ENCODE results near the gene CCDC8.
"Not testable (repeated sequence)": the region's sequence is repeated elsewhere in the genome, so short reads cannot be mapped to it uniquely, and the experiment has no call there.

The CCDC8 gene

GRCh38 chr19:46413262-46414031, at the start of gene CCDC8:
Gene CCDC8 (minus strand): TSS chr19:46413564. CDS start chr19:46412810, 754 bp downstream.
- DNase-seq, result peak; percentile 86

GRCh38 chr19:46461537-46461936, 48.2 kb upstream of the CCDC8 start:
- DNase-seq, result no peak

- DNase-seq, result no peak
Measured at GRCh38 chr19:46460981-46461380, 47.6 kb upstream of the CCDC8 start.

GRCh38 chr19:46460055-46460454, 46.7 kb upstream of the CCDC8 start:
- no peak for DNase-seq

GRCh38 chr19:46456930-46457329, 43.6 kb upstream of the CCDC8 start:
- no peak for DNase-seq

GRCh38 chr19:46454244-46454643, 40.9 kb upstream of the CCDC8 start:
- DNase-seq, result no peak

- DNase-seq, result no peak
Measured at GRCh38 chr19:46453661-46454060, 40.3 kb upstream of the CCDC8 start.

- DNase-seq, result no peak
Measured at GRCh38 chr19:46452186-46452585, 38.8 kb upstream of the CCDC8 start.

- DNase-seq, result no peak
Measured at GRCh38 chr19:46451352-46451751, 38.0 kb upstream of the CCDC8 start.

GRCh38 chr19:46450737-46451136, 37.4 kb upstream of the CCDC8 start:
- DNase-seq, result no peak

- no peak for DNase-seq
Measured at GRCh38 chr19:46449228-46449627, 35.9 kb upstream of the CCDC8 start.

- DNase-seq, result no peak
Measured at GRCh38 chr19:46448601-46449000, 35.2 kb upstream of the CCDC8 start.

- DNase-seq, result no peak
Measured at GRCh38 chr19:46447824-46448223, 34.5 kb upstream of the CCDC8 start.

GRCh38 chr19:46447006-46447405, 33.6 kb upstream of the CCDC8 start:
- DNase-seq, result no peak

GRCh38 chr19:46446021-46446420, 32.7 kb upstream of the CCDC8 start:
- no peak for DNase-seq

GRCh38 chr19:46442808-46443450, 29.6 kb upstream of the CCDC8 start:
- DNase-seq, result peak; percentile 49

GRCh38 chr19:46441866-46442265, 28.5 kb upstream of the CCDC8 start:
- no peak for DNase-seq

- DNase-seq, result not testable (repeated sequence)
Measured at GRCh38 chr19:46435689-46436088, 22.3 kb upstream of the CCDC8 start.

- DNase-seq, result no peak
Measured at GRCh38 chr19:46435009-46435408, 21.6 kb upstream of the CCDC8 start.

- not testable (repeated sequence) for DNase-seq
Measured at GRCh38 chr19:46433470-46433869, 20.1 kb upstream of the CCDC8 start.

GRCh38 chr19:46431824-46432223, 18.5 kb upstream of the CCDC8 start:
- DNase-seq, result no peak

- no peak for DNase-seq
Measured at GRCh38 chr19:46429999-46430398, 16.6 kb upstream of the CCDC8 start.

GRCh38 chr19:46428239-46429135, 15.1 kb upstream of the CCDC8 start, which contains the start of gene PNMA8C:
Gene PNMA8C (minus strand): TSS chr19:46428936. CDS start chr19:46428359, 577 bp downstream.
- DNase-seq, result no peak
